ENCODE measurements around the gene GATD1. TPM values are rescaled to one million over a fixed set of nuclear protein-coding genes. Genes with fewer than 3 reads are reported as not detected.

GATD1 gene
- total and polyA plus RNA-seq, 9 of the 15 experiments (the other 6 are each of a cell fraction or from before 2014, with no cell fraction given): 2.8 to 144 (median 36.9) TPM

- TF ChIP-seq NKRF (IDR thresholded peaks at IDR 0.05; ENCODE audit: borderline replicate concordance): peak; percentile 77
- TF ChIP-seq ETS1 (conservative IDR thresholded peaks at IDR 0.05; ENCODE audit: control insufficient read depth, low read depth, low read length): 0 out of 2 replicates have a peak, but pooled peaks have one; percentile 18
- TF ChIP-seq PHB (CRISPR knock-in tag; IDR thresholded peaks at IDR 0.05): 0 out of 2 replicates have a peak, but pooled peaks have one; percentile 63
- no peak for TF ChIP-seq FOXM1 (IDR thresholded peaks at IDR 0.05; ENCODE audit: low read depth)
- 0 out of 2 replicates have a peak, but pooled peaks have one; percentile 10 for TF ChIP-seq FOXM1 (CRISPR knock-in tag; IDR thresholded peaks at IDR 0.05; ENCODE audit: low read depth)
- TF ChIP-seq ZFP30 (CRISPR knock-in tag; IDR thresholded peaks at IDR 0.05; ENCODE audit: borderline replicate concordance): no peak
- TF ChIP-seq ZMIZ1 (IDR thresholded peaks at IDR 0.05; ENCODE audit: low read depth in 2 of 2, low read length in 2 of 2): no peak
- TF ChIP-seq ZNF780A (CRISPR knock-in tag; IDR thresholded peaks at IDR 0.05): no peak
- TF ChIP-seq ZNF592 (IDR thresholded peaks at IDR 0.05): peak; percentile 66; the same call in 1 of the 2 replicates
- TF ChIP-seq TAL1 (IDR thresholded peaks at IDR 0.05): no peak
- no peak for TF ChIP-seq XRCC4 (IDR thresholded peaks at IDR 0.05; ENCODE audit: extremely low read depth, insufficient read depth, insufficient read length)
- TF ChIP-seq, protein P1, sequence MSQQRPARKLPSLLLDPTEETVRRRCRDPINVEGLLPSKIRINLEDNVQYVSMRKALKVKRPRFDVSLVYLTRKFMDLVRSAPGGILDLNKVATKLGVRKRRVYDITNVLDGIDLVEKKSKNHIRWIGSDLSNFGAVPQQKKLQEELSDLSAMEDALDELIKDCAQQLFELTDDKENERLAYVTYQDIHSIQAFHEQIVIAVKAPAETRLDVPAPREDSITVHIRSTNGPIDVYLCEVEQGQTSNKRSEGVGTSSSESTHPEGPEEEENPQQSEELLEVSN (IDR thresholded peaks at IDR 0.05; ENCODE audit: borderline replicate concordance in 1 of 2, extremely low read depth in 1 of 2, insufficient read depth in 1 of 2, insufficient read length in 1 of 2, low read depth in 1 of 2, low read length in 1 of 2, poor library complexity in 1 of 2, severe bottlenecking in 1 of 2): peak; percentile 64 to 71
- peak; percentile 62; the same call in 1 of the 2 replicates for TF ChIP-seq NFRKB (IDR thresholded peaks at IDR 0.05; ENCODE audit: low read depth)
- TF ChIP-seq ZNF511 (CRISPR knock-in tag; IDR thresholded peaks at IDR 0.05): 0 out of 2 replicates have a peak, but pooled peaks have one; percentile 13
These were observed 29.3 kb downstream of the GATD1 start (continued) for GRCh38 chr11:748007-748359.

All from K562 (cell line).